Fibroblast of lung (primary cell): ENCODE data around the gene SIPA1.

Source experiments
- CTCF ChIP-seq, 2 donors: IDR thresholded peaks in 1 of 2; conservative IDR thresholded peaks in 1 of 2; 1 replicate in 1 of 2; 2 replicates in 1 of 2; pipeline ENCODE4 v1.5.1; 2011 to 2012; ENCODE audit warnings: low read length in 2 of 2, control low read depth in 1 of 2, inconsistent platforms in 1 of 2, low read depth in 1 of 2, mild to moderate bottlenecking in 1 of 2
- EZH2 ChIP-seq: IDR thresholded peaks from 2 replicates; pipeline ENCODE4 v1.5.1; 2012; ENCODE audit warnings: low read length, control low read depth, mild to moderate bottlenecking; ENCODE audit errors: missing control alignments

- TF ChIP-seq CTCF (conservative IDR thresholded peaks at IDR 0.05 in 1 of 2, IDR thresholded peaks at IDR 0.05 in 1 of 2; ENCODE audit: low read depth in 1 of 2, low read length in 2 of 2) (peak; percentile 11 to 52), EZH2 (no peak)
Observed at GRCh38 chr11:65588199-65589054, 49.5 kb upstream of the SIPA1 start.
